ENCODE measurements around the gene PEX11B.

DNA sequence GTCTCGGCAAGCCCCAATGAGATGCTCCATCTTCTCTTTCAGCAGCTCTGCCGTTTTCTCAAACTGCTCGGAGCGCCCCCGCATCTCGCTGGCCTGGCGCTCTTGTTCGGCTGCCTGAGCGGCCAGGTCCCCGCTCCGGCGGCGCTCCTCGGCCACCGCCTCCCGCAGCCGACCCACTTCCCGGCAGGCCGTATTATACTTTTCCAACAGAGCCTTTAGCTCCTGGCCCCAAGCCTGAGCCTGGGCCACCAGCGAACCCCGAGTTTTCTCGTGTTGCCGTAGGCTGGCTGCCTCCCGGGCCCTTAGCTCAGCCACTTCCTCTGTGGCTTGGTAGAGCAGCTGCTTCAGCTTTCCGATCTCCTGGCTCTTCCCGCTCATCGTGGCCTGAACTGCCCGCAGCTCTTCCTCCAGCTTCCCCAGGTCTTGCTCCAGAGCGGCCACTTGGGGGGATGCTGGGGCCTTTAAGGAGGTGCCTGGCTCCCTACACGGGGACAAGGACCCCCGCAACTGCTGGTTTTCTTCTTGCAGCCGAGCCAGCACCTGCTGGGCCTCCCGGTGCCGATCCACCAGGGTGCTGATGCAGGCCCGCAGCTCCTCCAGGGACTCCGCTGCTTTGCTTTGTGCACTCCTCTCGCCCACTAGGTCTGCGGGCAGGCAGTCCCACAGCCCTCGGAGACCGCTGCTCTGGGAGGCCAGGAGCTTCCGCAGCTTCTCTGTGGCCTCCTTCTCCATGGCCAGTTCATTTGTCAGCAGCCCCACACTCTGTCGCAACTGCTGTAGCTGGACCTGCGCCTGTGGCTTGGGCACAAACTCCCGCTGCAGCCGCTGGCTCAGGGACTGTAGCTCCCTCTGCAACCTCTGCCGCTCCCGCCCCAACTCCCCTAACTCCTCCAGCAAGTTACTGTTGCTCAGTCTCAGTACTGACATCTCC, 46.3 kb downstream of the PEX11B start:
- TF ChIP-seq, protein P1, sequence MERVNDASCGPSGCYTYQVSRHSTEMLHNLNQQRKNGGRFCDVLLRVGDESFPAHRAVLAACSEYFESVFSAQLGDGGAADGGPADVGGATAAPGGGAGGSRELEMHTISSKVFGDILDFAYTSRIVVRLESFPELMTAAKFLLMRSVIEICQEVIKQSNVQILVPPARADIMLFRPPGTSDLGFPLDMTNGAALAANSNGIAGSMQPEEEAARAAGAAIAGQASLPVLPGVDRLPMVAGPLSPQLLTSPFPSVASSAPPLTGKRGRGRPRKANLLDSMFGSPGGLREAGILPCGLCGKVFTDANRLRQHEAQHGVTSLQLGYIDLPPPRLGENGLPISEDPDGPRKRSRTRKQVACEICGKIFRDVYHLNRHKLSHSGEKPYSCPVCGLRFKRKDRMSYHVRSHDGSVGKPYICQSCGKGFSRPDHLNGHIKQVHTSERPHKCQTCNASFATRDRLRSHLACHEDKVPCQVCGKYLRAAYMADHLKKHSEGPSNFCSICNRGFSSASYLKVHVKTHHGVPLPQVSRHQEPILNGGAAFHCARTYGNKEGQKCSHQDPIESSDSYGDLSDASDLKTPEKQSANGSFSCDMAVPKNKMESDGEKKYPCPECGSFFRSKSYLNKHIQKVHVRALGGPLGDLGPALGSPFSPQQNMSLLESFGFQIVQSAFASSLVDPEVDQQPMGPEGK (CRISPR knock-in tag; IDR thresholded peaks at IDR 0.05; ENCODE audit: borderline replicate concordance), result no peak
- TF ChIP-seq ESRRG (CRISPR knock-in tag; IDR thresholded peaks at IDR 0.05), result no peak
- TF ChIP-seq RARB (CRISPR knock-in tag; IDR thresholded peaks at IDR 0.05), result no peak
- TF ChIP-seq, protein P2, sequence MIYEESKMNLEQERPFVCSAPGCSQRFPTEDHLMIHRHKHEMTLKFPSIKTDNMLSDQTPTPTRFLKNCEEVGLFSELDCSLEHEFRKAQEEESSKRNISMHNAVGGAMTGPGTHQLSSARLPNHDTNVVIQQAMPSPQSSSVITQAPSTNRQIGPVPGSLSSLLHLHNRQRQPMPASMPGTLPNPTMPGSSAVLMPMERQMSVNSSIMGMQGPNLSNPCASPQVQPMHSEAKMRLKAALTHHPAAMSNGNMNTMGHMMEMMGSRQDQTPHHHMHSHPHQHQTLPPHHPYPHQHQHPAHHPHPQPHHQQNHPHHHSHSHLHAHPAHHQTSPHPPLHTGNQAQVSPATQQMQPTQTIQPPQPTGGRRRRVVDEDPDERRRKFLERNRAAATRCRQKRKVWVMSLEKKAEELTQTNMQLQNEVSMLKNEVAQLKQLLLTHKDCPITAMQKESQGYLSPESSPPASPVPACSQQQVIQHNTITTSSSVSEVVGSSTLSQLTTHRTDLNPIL (CRISPR knock-in tag; IDR thresholded peaks at IDR 0.05; ENCODE audit: low read depth), result no peak
- TF ChIP-seq ZFP3 (CRISPR knock-in tag; IDR thresholded peaks at IDR 0.05), result no peak
- TF ChIP-seq BACH2 (CRISPR knock-in tag; IDR thresholded peaks at IDR 0.05; ENCODE audit: borderline replicate concordance), result no peak
- no peak for TF ChIP-seq ZFP30 (CRISPR knock-in tag; IDR thresholded peaks at IDR 0.05)

All from SK-N-SH treated with all-trans-retinoic acid at 6 μM for 48 hours (cell line).